Measurements from ENCODE around the gene CHMP4A.

- TF ChIP-seq EP300 (IDR thresholded peaks at IDR 0.05) = no peak
- TF ChIP-seq CTCF (IDR thresholded peaks at IDR 0.05) = no peak
Observed at GRCh38 chr14:24195186-24196070, 17.9 kb downstream of the CHMP4A start, which contains the start of gene TM9SF1.
